SJCRH30 (cell line): ENCODE data around the gene SPI1. TPM values are rescaled to one million over a fixed set of nuclear protein-coding genes. Genes with fewer than 3 reads are reported as not detected.

Source experiments
- DNase-seq, 2 experiments: peaks; one replicate each; pipeline ENCODE4 v3.0.0-alpha.2; 2015 to 2020
- H3K27ac ChIP-seq: fragments of 250-450 bp; sonication (Bioruptor Pico); 2 replicates; pipeline ENCODE4 v1.5.1; 2020; ENCODE audit warnings: mild to moderate bottlenecking, moderate library complexity
- H3K27me3 ChIP-seq: fragments of 250-450 bp; sonication (Bioruptor Pico); 2 replicates; pipeline ENCODE4 v1.5.1; 2020; ENCODE audit warnings: mild to moderate bottlenecking, moderate library complexity
- H3K36me3 ChIP-seq: fragments of 250-450 bp; sonication (Bioruptor Pico); 2 replicates; pipeline ENCODE4 v1.5.1; 2020; ENCODE audit warnings: mild to moderate bottlenecking, moderate library complexity
- H3K4me1 ChIP-seq: fragments of 250-450 bp; sonication (Bioruptor Pico); 2 replicates; pipeline ENCODE4 v1.5.1; 2020; ENCODE audit warnings: mild to moderate bottlenecking, moderate library complexity
- H3K4me3 ChIP-seq: fragments of 250-450 bp; sonication (Bioruptor Pico); 2 replicates; pipeline ENCODE4 v1.5.1; 2020; ENCODE audit warnings: mild to moderate bottlenecking, moderate library complexity
- H3K9me3 ChIP-seq: fragments of 250-450 bp; sonication (Bioruptor Pico); replicated peaks from 2 replicates; pipeline ENCODE4 v1.5.1; 2020; ENCODE audit warnings: mild to moderate bottlenecking, moderate library complexity
- total RNA-seq: library from RNA; depleted of rRNA; stranded (reverse); fragments of >200 nt; shearing (Covaris generic); gene quantifications from 2 replicates; pipeline ENCODE4 v1.2.3, GENCODE V29; 2014

Gene SPI1
- total RNA-seq, 1 experiment from 2014 or later: not detected

GRCh38 chr11:47349521-47350095 is 28.7 kb downstream of the SPI1 start:
- H3K4me3 ChIP-seq: no peak overlapping the region

GRCh38 chr11:47348859-47349258 is 29.5 kb downstream of the SPI1 start:
- no peaks in the 10 kb centered on the region for H3K9me3 ChIP-seq
- peak; percentile 56 to 74 for DNase-seq

More at GRCh38 chr11:47349521-47350095, 28.7 kb downstream of the SPI1 start:
- Histone ChIP-seq H3K4me1 (0 out of 2 replicates have a peak, but pooled peaks cover 2% of the 10 kb centered on the region), H3K9me3 (no peaks in the 10 kb centered on the region), H3K36me3 (no peaks in the 10 kb centered on the region), H3K27me3 (peaks cover 24% of the 10 kb centered on the region), H3K27ac (no peak overlapping the region)
- DNase-seq: peak in 1 of 2 experiments; percentile 3

GRCh38 chr11:47348131-47348802 is 30.1 kb downstream of the SPI1 start:
- Histone ChIP-seq H3K27me3 (peaks cover 24% of the 10 kb centered on the region), H3K36me3 (no peaks in the 10 kb centered on the region), H3K4me1 (0 out of 2 replicates have a peak, but pooled peaks cover 2% of the 10 kb centered on the region), H3K4me3 (no peak overlapping the region), H3K9me3 (no peaks in the 10 kb centered on the region), H3K27ac (no peak overlapping the region)
- DNase-seq: peak in 1 of 2 experiments; percentile 8

More at GRCh38 chr11:47348859-47349258, 29.5 kb downstream of the SPI1 start:
- Histone ChIP-seq H3K36me3 (no peaks in the 10 kb centered on the region), H3K27ac (no peak overlapping the region), H3K4me1 (0 out of 2 replicates have a peak, but pooled peaks cover 2% of the 10 kb centered on the region), H3K4me3 (no peak overlapping the region), H3K27me3 (peaks cover 24% of the 10 kb centered on the region)

GRCh38 chr11:47347137-47347536 is 31.2 kb downstream of the SPI1 start:
- H3K36me3 ChIP-seq: no peaks in the 10 kb centered on the region
- peaks cover 24% of the 10 kb centered on the region for H3K27me3 ChIP-seq
- 0 out of 2 replicates have a peak, but pooled peaks cover 2% of the 10 kb centered on the region for H3K4me1 ChIP-seq
- no peak overlapping the region for H3K4me3 ChIP-seq
- no peak for DNase-seq
- H3K27ac ChIP-seq: no peak overlapping the region
- no peaks in the 10 kb centered on the region for H3K9me3 ChIP-seq

- no peak for DNase-seq
Measured at GRCh38 chr11:47345890-47346563, 32.3 kb downstream of the SPI1 start.

GRCh38 chr11:47342854-47343253 is 35.5 kb downstream of the SPI1 start:
- no peaks in the 10 kb centered on the region for H3K4me1 ChIP-seq
- no peak overlapping the region for H3K4me3 ChIP-seq
- no peaks in the 10 kb centered on the region for H3K9me3 ChIP-seq
- no peak for DNase-seq
- no peak overlapping the region for H3K27ac ChIP-seq
- peaks cover 12% of the 10 kb centered on the region for H3K27me3 ChIP-seq
- no peaks in the 10 kb centered on the region for H3K36me3 ChIP-seq

More at GRCh38 chr11:47345890-47346563, 32.3 kb downstream of the SPI1 start:
- no peak overlapping the region for H3K4me3 ChIP-seq
- no peak overlapping the region for H3K27ac ChIP-seq
- H3K36me3 ChIP-seq: no peaks in the 10 kb centered on the region
- 0 out of 2 replicates have a peak, but pooled peaks cover 2% of the 10 kb centered on the region for H3K4me1 ChIP-seq
- H3K9me3 ChIP-seq: no peaks in the 10 kb centered on the region
- peaks cover 17% of the 10 kb centered on the region for H3K27me3 ChIP-seq

- H3K4me1 ChIP-seq: no peaks in the 10 kb centered on the region
- no peak overlapping the region for H3K4me3 ChIP-seq
- H3K36me3 ChIP-seq: no peaks in the 10 kb centered on the region
- H3K27me3 ChIP-seq: peaks cover 12% of the 10 kb centered on the region
- no peaks in the 10 kb centered on the region for H3K9me3 ChIP-seq
- H3K27ac ChIP-seq: no peak overlapping the region
- DNase-seq: no peak
Measured at GRCh38 chr11:47342036-47342803, 36.1 kb downstream of the SPI1 start.

- H3K4me1 ChIP-seq: no peaks in the 10 kb centered on the region
- peak in 1 of 2 experiments; percentile 2 for DNase-seq
- H3K36me3 ChIP-seq: no peaks in the 10 kb centered on the region
- H3K27ac ChIP-seq: no peak overlapping the region
- H3K27me3 ChIP-seq: peaks cover 9% of the 10 kb centered on the region
- H3K9me3 ChIP-seq: no peaks in the 10 kb centered on the region
- no peak overlapping the region for H3K4me3 ChIP-seq
Measured at GRCh38 chr11:47340980-47341775, 37.2 kb downstream of the SPI1 start.

GRCh38 chr11:47340010-47340409 is 38.3 kb downstream of the SPI1 start:
- H3K27me3 ChIP-seq: 0 out of 2 replicates have a peak, but pooled peaks cover 4% of the 10 kb centered on the region
- no peaks in the 10 kb centered on the region for H3K36me3 ChIP-seq
- H3K4me3 ChIP-seq: no peak overlapping the region
- H3K9me3 ChIP-seq: no peaks in the 10 kb centered on the region
- no peaks in the 10 kb centered on the region for H3K4me1 ChIP-seq
- no peak for DNase-seq
- H3K27ac ChIP-seq: no peak overlapping the region

GRCh38 chr11:47338396-47339241 is 39.7 kb downstream of the SPI1 start:
- Histone ChIP-seq H3K27me3 (0 out of 2 replicates have a peak, but pooled peaks cover 4% of the 10 kb centered on the region), H3K4me3 (no peak overlapping the region), H3K4me1 (no peaks in the 10 kb centered on the region), H3K9me3 (no peaks in the 10 kb centered on the region), H3K36me3 (no peaks in the 10 kb centered on the region), H3K27ac (no peak overlapping the region)
- DNase-seq: peak in 1 of 2 experiments; percentile 3

- no peaks in the 10 kb centered on the region for H3K36me3 ChIP-seq
- H3K27me3 ChIP-seq: 0 out of 2 replicates have a peak, but pooled peaks cover 4% of the 10 kb centered on the region
- no peak overlapping the region for H3K4me3 ChIP-seq
- no peaks in the 10 kb centered on the region for H3K4me1 ChIP-seq
- DNase-seq: peak in 1 of 2 experiments; percentile 4
- no peaks in the 10 kb centered on the region for H3K9me3 ChIP-seq
- H3K27ac ChIP-seq: no peak overlapping the region
Measured at GRCh38 chr11:47337229-47337924, 41.0 kb downstream of the SPI1 start.

GRCh38 chr11:47336595-47336994 is 41.8 kb downstream of the SPI1 start:
- Histone ChIP-seq H3K4me1 (no peaks in the 10 kb centered on the region), H3K27ac (no peak overlapping the region), H3K9me3 (no peaks in the 10 kb centered on the region), H3K4me3 (no peak overlapping the region), H3K27me3 (0 out of 2 replicates have a peak, but pooled peaks cover 4% of the 10 kb centered on the region), H3K36me3 (no peaks in the 10 kb centered on the region)
- peak in 1 of 2 experiments; percentile 1 for DNase-seq
